Heart right ventricle (tissue), 16 donors: ENCODE measurements around the gene DHCR24. TPM values are rescaled to one million over a fixed set of nuclear protein-coding genes. Genes with fewer than 3 reads are reported as not detected.

Source experiments
- ATAC-seq, 8 donors: fragments of 200-7000 bp; cut with Tn5 transposase; one replicate each; pipeline ENCODE4 v1.9.1; 2020; ENCODE audit warnings: mild to moderate bottlenecking in 8 of 8, moderate library complexity in 8 of 8, moderate number of reproducible peaks in 1 of 8
- DNase-seq, 2 donors: peaks; one replicate each; pipeline ENCODE4 v3.0.0-alpha.2; 2020
- H3K27ac ChIP-seq, 10 donors: fragments of 200-600 bp; sonication (generic) in 2 of 10; one replicate each; pipeline versions ENCODE4 v1.5.0 to v1.8.0; 2020 to 2022; ENCODE audit warnings: mild to moderate bottlenecking in 3 of 10
- H3K27me3 ChIP-seq, 7 donors: fragments of 200-600 bp; one replicate each; pipeline ENCODE4 v1.8.0; 2021 to 2022; ENCODE audit warnings: mild to moderate bottlenecking in 2 of 7
- H3K36me3 ChIP-seq, 9 donors: fragments of 200-600 bp; sonication (generic) in 1 of 9; one replicate each; pipeline versions ENCODE4 v1.5.0 to v1.8.0; 2020 to 2022; ENCODE audit warnings: mild to moderate bottlenecking in 2 of 9
- H3K4me1 ChIP-seq, 9 donors: fragments of 200-600 bp; sonication (generic) in 1 of 9; one replicate each; pipeline versions ENCODE4 v1.5.0 to v1.8.0; 2020 to 2022; ENCODE audit warnings: mild to moderate bottlenecking in 4 of 9
- H3K4me3 ChIP-seq, 10 donors: fragments of 200-600 bp; sonication (generic) in 2 of 10; one replicate each; pipeline versions ENCODE4 v1.5.0 to v1.8.0; 2020 to 2022; ENCODE audit warnings: mild to moderate bottlenecking in 7 of 10, moderate library complexity in 2 of 10
- H3K9me3 ChIP-seq, 11 donors: fragments of 200-600 bp in 10 of 11; sonication (generic) in 2 of 11; one replicate each; pipeline versions ENCODE4 v1.5.0 to v1.8.0; 2013 to 2022; ENCODE audit warnings: mild to moderate bottlenecking in 2 of 11, control low read depth in 1 of 11, moderate library complexity in 1 of 11
- WGBS, 2 donors: extraction: QIAGEN DNeasy Blood & Tissue Kit; methylation state at CpG; one replicate each; pipeline ENCODE4 v1.1.7; 2013; ENCODE audit warnings: inconsistent platforms in 1 of 2; 5-methylcytosine and 5-hydroxymethylcytosine counted together
- intact Hi-C, 10 donors: fragments of 100-400 bp; cut with DNase I; formaldehyde crosslinking; loops; one replicate each; pipeline versions ENCODE4 v1.11.1 to v1.14.2; 2022
- polyA plus RNA-seq, 2 donors: library from polyadenylated mRNA; stranded (reverse); fragments of 200-250 nt; gene quantifications; one replicate each; pipeline ENCODE4 v1.2.3, GENCODE V29; 2013
- total RNA-seq, 10 donors: library from RNA; stranded (reverse); fragmentation: NEBNext Ultra II Directional in 3 of 10; extraction: Animal tissue kit (Norgen Biotek cat#: 25700) in 3 of 10; gene quantifications; one replicate each; pipeline versions ENCODE4 v1.2.1 to v1.2.4, GENCODE V29; 2021 to 2023
- TF ChIP-seq, protein P1 (sequence below), 9 donors: fragments of 200-600 bp; sonication (generic) in 2 of 9; IDR thresholded peaks; one replicate each; pipeline versions ENCODE4 v1.5.0 to v1.8.0; 2021 to 2022; ENCODE audit warnings: antibody characterized with exemption in 9 of 9, mild to moderate bottlenecking in 5 of 9, moderate library complexity in 1 of 9
- donor health status: Arrhythmogenic right ventricular cardiomyopathy.
- donor health status: ischemic (EF 13 %, LVEDD 7.1; RV severe dilation, severe dysfunction).
- donor health status: healthy with polysubstance abuse.
- donor health status: DM: no; HTN: yes; CAD: no.
- donor health status: DM: no; HTN: no; CAD: no.
- donor health status: ischemic (EF 25% LVEDD 6.9; RV normal size, moderate dysfunction).
- donor health status: ischemic (EF 25% LVEDD 5.7; RV mildly dilated, moderate dysfunction).
- donor health status: healthy.
- donor health status: DM: yes; HTN: yes; CAD: no.
- donor health status: Ischemic cardiomyopathy.
- donor health status: ischemic (EF 35%, LVEDD 5.7; RV mildly dilated, moderate dysfunction).
- donor health status: nonischemic (EF 11% LVEDD 7.7; RV severe dilation, severe dysfunction).
- donor health status: DM: yes; HTN: yes; CAD: no.
- donor health status: PGD.
- donor health status: ischemic (EF 29% LVEDD 5.4; RV normal size, mild dysfunction).
- donor health status: nonischemic (EF 23%, LVEDD 6.1; RV moderate dilation, normal function).

The DHCR24 gene
- total and polyA plus RNA-seq, 12 donors, result 3.3 to 70.6 (median 15.0) TPM

DNA sequence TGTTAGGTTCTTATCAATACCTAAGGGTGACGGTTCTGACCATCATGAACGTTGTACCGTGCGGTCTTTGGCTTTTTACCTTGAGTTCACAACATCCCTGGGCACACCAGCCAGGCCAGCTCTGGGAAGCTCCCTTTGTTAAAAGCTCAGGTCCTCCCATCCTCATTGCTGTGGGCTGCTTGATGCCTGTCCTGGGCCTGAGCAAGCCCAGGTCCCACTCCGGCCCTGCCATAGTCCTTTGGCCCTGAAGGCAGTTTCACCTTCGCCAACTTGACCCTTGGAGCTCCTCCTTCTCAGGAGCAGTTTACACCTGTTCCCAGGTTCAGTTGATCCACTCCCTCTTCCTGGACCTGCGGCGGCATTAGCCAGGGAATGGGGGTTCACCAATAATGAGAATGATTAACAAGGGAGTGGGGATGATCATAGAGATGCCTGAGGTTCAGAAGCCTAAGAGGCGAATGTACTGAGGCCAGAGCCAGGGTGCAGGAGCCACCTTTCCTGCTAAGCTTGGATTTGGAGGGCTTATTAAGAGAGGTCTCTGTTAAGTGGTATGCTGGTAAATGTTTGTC is 40.2 kb downstream of the DHCR24 start:
- no peak overlapping the region for H3K4me3 ChIP-seq
- ATAC-seq, result no peak
- H3K9me3 ChIP-seq, result peaks cover 0 to 4% (median 0%) of the 10 kb centered on the region in 11 donors
- intact Hi-C loops, result no loop called here
- peaks cover 0 to 8% (median 0%) of the 10 kb centered on the region in 9 donors for H3K4me1 ChIP-seq
- TF ChIP-seq, protein P1, sequence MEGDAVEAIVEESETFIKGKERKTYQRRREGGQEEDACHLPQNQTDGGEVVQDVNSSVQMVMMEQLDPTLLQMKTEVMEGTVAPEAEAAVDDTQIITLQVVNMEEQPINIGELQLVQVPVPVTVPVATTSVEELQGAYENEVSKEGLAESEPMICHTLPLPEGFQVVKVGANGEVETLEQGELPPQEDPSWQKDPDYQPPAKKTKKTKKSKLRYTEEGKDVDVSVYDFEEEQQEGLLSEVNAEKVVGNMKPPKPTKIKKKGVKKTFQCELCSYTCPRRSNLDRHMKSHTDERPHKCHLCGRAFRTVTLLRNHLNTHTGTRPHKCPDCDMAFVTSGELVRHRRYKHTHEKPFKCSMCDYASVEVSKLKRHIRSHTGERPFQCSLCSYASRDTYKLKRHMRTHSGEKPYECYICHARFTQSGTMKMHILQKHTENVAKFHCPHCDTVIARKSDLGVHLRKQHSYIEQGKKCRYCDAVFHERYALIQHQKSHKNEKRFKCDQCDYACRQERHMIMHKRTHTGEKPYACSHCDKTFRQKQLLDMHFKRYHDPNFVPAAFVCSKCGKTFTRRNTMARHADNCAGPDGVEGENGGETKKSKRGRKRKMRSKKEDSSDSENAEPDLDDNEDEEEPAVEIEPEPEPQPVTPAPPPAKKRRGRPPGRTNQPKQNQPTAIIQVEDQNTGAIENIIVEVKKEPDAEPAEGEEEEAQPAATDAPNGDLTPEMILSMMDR (IDR thresholded peaks at IDR 0.05), result no peak
- peaks cover 0 to 17% (median 0%) of the 10 kb centered on the region in 9 donors for H3K36me3 ChIP-seq
- WGBS, 2 donors, result 91 to 93% methylated on average over 9 of the region's 9 CpGs
- no peak overlapping the region for H3K27ac ChIP-seq
- DNase-seq, result no peak
- H3K27me3 ChIP-seq, result no peaks in the 10 kb centered on the region

DNA sequence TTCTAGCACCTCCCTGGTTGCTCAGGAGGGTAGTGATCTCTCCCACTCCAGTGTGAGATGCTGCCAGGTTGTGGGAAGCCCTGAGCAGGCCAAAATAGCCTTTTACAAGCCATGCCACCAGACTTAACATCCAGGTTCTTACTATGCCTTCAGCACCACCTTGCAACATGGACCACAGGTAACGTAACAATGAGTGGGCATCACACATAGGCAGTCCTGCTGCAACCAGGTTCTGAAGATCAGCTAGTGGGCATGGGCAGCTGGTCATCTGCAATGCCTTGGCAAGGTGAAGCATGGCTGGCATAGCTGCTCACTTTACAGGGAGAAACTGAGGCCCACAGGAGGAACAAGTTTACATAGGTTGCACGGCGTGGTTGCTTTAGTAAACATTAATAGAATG is 40.7 kb downstream of the DHCR24 start:
- TF ChIP-seq, protein P1 (IDR thresholded peaks at IDR 0.05), result no peak
- peaks cover 0 to 4% (median 0%) of the 10 kb centered on the region in 11 donors for H3K9me3 ChIP-seq
- H3K4me3 ChIP-seq, result no peak overlapping the region
- no peak for DNase-seq
- H3K36me3 ChIP-seq, result peaks cover 0 to 12% (median 0%) of the 10 kb centered on the region in 9 donors
- H3K27ac ChIP-seq, result no peak overlapping the region
- no peaks in the 10 kb centered on the region for H3K27me3 ChIP-seq
- peaks cover 0 to 8% (median 0%) of the 10 kb centered on the region in 9 donors for H3K4me1 ChIP-seq
- 97 to 98% methylated on average over 3 of the region's 3 CpGs for WGBS, 2 donors
- intact Hi-C loops, result no loop called here
- ATAC-seq, result no peak

DNA sequence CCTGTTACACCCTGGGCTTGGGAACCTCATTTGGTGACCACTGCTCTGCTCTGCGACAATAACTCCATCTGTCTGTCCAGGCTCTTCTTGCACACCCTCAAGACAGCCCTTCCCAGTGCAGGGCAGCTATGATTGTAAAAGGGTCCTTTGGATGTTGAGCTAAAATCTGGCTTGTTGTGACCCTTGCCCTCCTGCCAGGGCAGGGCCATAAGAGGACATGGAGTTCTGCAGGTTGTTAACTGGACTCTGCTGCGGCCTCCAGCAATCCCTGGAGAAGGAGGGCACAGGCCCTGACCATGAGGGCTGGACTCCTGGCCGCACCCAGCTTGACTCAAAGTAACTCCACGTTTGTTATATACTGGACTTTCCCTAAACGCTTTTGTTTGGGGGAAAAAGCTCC is 41.2 kb downstream of the DHCR24 start:
- no peak overlapping the region for H3K4me3 ChIP-seq
- peaks cover 0 to 4% (median 0%) of the 10 kb centered on the region in 11 donors for H3K9me3 ChIP-seq
- TF ChIP-seq, protein P1 (IDR thresholded peaks at IDR 0.05), result no peak
- H3K36me3 ChIP-seq, result peaks cover 0 to 7% (median 0%) of the 10 kb centered on the region in 9 donors
- no peak for DNase-seq
- H3K27ac ChIP-seq, result no peak overlapping the region
- no peaks in the 10 kb centered on the region for H3K27me3 ChIP-seq
- intact Hi-C loops, result no loop called here
- no peak for ATAC-seq
- 92 to 96% methylated on average over 5 of the region's 5 CpGs for WGBS, 2 donors
- peaks cover 0 to 8% (median 0%) of the 10 kb centered on the region in 9 donors for H3K4me1 ChIP-seq

DNA sequence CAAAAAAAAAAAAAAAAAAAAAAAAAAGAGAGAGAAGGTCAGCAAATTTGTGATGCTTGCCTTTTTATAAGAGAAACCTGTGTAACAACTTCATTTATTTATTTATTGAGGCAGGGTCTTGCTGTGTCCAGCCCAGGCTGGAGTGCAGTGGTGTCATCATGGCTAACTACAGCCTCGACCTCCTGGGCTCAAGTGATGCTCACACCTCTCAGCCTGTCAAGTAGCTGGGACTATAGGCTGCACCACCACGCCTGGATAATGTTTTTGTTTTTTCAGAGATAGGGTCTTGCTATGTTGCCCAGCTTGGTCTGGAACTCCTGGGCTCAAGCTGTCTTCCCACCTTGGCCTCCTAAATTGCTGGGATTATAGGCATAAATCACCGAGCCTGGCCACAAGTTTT is 42.4 kb downstream of the DHCR24 start:
- Histone ChIP-seq H3K9me3 (peaks cover 0 to 4% (median 0%) of the 10 kb centered on the region in 11 donors), H3K4me3 (no peak overlapping the region), H3K36me3 (peaks cover 0 to 2% (median 0%) of the 10 kb centered on the region in 9 donors), H3K27me3 (no peaks in the 10 kb centered on the region), H3K4me1 (peaks cover 0 to 4% (median 0%) of the 10 kb centered on the region in 9 donors), H3K27ac (no peak overlapping the region)
- DNase-seq (no peak), ATAC-seq (no peak)
- 86 to 87% methylated on average over 3 of the region's 3 CpGs for WGBS, 2 donors
- intact Hi-C loops, result no loop called here
- TF ChIP-seq, protein P1 (IDR thresholded peaks at IDR 0.05), result no peak
